Measurements from ENCODE around the gene INS. TPM values are rescaled to one million over a fixed set of nuclear protein-coding genes. Genes with fewer than 3 reads are reported as not detected.

INS gene
- polyA plus RNA-seq, 4 donors: 0.58 to 124 (median 31.0) TPM

DNA sequence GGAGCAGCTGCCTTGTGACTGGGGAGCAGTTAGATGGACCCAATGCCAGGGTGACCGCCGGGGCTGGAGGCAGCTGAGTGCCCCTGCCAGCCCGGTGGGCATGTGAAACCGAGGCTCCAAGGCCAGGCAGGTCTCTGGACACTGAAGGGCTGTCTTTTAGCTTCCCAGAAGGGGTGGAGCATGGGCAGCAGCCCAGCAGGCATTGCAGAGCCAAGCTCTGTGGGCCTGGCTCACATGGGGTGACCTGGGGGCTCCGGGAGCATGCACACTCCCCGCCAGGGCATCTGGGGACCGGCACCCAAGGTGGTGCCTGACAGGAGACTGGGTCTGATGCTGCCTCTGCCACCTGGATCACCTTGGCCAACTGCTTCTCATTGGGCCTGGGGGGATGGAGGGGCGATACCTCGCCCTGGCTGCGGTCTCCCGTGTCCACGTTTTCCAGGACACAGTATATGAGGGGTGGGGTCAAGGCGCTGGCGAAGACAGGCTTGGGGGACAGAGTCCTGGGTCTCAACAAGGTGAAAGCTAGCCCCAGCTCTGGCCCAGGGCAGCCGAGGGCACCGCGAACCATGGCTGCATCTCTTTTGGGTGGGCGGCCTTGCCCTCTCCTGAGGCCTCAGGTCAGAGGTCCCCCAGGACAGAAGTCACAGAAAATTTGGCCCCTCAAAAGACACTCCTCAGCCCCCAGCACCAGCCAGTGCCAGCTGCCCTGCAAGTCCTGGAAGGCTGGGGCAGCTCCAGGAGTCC is 3.5 kb downstream of the INS start:
- 62 to 76% (median 67%) methylated on average over 18 of the region's 18 CpGs for WGBS, 3 donors
- H3K4me1 ChIP-seq (ENCODE audit: control insufficient read depth in 3 of 3, insufficient read depth in 2 of 3, low read depth in 1 of 3, low read length in 2 of 3): no peaks in the 10 kb centered on the region
- no peaks in the 10 kb centered on the region for H3K9me3 ChIP-seq (ENCODE audit: control insufficient read depth in 2 of 2, insufficient read depth in 1 of 2, low read depth in 1 of 2, low read length in 1 of 2)
- H3K4me3 ChIP-seq (ENCODE audit: low read depth in 1 of 3, low read length in 3 of 3): no peak overlapping the region
- DNase-seq (no peak), FAIRE-seq (no peak)
- H3K27ac ChIP-seq (ENCODE audit: low read depth in 1 of 3, low read length in 2 of 3): no peak overlapping the region
- peaks cover 0 to 6% (median 0%) of the 10 kb centered on the region in 3 donors for H3K27me3 ChIP-seq (ENCODE audit: control insufficient read depth in 3 of 3, insufficient read depth in 3 of 3, low read length in 3 of 3)
- H3K36me3 ChIP-seq (ENCODE audit: control insufficient read depth in 3 of 3, insufficient read depth in 2 of 3, low read depth in 1 of 3, low read length in 3 of 3): no peaks in the 10 kb centered on the region

DNA sequence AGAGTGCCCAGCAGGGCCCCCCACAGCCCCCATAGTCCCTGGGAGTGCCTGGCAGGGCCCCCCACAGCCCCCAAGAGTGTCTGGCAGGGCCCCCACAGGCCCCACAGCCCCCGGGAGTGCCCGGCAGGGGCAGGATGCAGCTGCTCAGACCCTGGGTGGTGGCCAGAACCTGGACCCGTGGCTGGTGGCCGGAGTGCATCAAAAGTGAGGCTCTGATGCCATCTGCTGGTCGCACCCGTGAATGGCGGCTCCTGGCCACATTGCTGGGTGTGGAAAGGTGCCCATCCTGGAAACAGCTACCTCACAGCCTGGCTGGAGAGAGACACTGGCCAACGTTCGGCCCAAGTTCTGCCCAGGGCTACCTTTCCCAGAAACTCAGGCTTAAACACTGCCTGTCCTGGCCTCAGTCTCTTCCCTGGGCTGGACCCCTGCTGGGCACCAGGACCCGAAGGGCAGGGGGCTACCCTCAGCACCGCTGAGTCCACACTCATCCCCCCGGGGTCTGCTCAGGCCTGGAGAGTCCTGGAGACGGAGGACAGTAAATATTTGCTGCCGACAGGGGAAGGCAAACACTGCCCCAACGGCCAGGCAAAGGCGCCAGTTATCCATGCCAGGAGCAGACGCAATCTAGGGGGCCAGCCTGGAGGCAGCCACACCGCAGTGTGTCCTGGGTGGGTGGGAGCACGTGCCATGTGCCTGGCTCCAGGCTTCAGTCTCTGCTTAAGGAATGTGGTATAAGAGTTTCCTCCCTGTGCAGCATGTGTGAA is 4.4 kb downstream of the INS start:
- peaks cover 0 to 3% (median 0%) of the 10 kb centered on the region in 3 donors for H3K4me1 ChIP-seq (ENCODE audit: control insufficient read depth in 3 of 3, insufficient read depth in 2 of 3, low read depth in 1 of 3, low read length in 2 of 3)
- H3K27me3 ChIP-seq (ENCODE audit: control insufficient read depth in 3 of 3, insufficient read depth in 3 of 3, low read length in 3 of 3): peaks cover 0 to 6% (median 0%) of the 10 kb centered on the region in 3 donors
- H3K36me3 ChIP-seq (ENCODE audit: control insufficient read depth in 3 of 3, insufficient read depth in 2 of 3, low read depth in 1 of 3, low read length in 3 of 3): no peaks in the 10 kb centered on the region
- peak; percentile 63 for DNase-seq
- no peak for FAIRE-seq
- no peak overlapping the region for H3K4me3 ChIP-seq (ENCODE audit: low read depth in 1 of 3, low read length in 3 of 3)
- H3K27ac ChIP-seq (ENCODE audit: low read depth in 1 of 3, low read length in 2 of 3): no peak overlapping the region
- H3K9me3 ChIP-seq (ENCODE audit: control insufficient read depth in 2 of 2, insufficient read depth in 1 of 2, low read depth in 1 of 2, low read length in 1 of 2): no peaks in the 10 kb centered on the region
- 19 to 31% (median 26%) methylated on average over 18 to 19 of the region's 19 CpGs for WGBS, 3 donors

DNA sequence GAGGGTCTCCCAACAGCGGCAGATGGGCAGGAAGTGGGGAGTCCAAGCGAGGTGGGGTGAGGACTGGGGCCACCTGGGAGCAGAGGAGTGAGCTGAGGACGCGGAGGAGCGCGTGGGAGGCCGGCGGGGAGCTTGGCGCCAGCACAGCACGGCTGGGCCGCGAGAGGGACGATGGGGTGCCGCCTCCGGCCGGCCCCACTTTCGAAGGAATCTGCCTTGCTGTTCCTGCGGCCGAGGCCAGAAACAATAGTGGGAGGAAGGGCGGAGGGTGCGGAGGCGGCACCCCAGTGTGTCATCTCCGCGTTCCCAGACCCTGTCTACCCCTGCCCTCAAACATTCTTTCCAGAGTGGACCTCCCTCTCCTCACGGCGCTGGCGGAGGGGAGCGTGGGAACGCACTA is 5.5 kb downstream of the INS start:
- Histone ChIP-seq H3K27me3 (ENCODE audit: control insufficient read depth in 3 of 3, insufficient read depth in 3 of 3, low read length in 3 of 3) (peaks cover 0 to 13% (median 2%) of the 10 kb centered on the region in 3 donors), H3K4me1 (ENCODE audit: control insufficient read depth in 3 of 3, insufficient read depth in 2 of 3, low read depth in 1 of 3, low read length in 2 of 3) (peaks cover 0 to 5% (median 0%) of the 10 kb centered on the region in 3 donors)
- WGBS, 3 donors: 74 to 85% (median 77%) methylated on average over 19 to 29 of the region's 29 CpGs

DNA sequence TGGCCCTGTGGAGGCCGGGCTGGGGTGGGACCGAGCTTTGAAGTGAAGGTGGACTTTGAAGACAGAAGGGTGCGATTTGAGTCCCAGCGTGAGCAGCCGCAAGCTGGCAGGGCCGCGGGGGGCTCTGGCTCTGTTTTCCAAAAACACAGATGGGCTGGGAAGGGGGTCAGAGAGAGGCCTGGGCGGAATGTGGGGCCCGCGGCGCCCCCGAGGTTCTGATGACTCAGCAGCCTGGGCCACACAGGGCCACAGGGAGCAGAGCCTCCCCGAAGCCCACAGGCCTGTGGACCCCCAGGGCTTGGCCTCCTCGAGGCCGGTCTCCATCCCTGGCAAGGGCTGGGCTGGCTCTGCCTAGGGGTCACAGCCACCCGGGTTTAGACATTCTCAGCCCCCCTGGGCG is 6.1 kb downstream of the INS start:
- FAIRE-seq (no peak), DNase-seq (no peak)
- WGBS, 3 donors: 76 to 83% (median 78%) methylated on average over 17 of the region's 17 CpGs
- Histone ChIP-seq H3K27ac (ENCODE audit: low read depth in 1 of 3, low read length in 2 of 3) (no peak overlapping the region), H3K36me3 (ENCODE audit: control insufficient read depth in 3 of 3, insufficient read depth in 2 of 3, low read depth in 1 of 3, low read length in 3 of 3) (no peaks in the 10 kb centered on the region), H3K9me3 (ENCODE audit: control insufficient read depth in 2 of 2, insufficient read depth in 1 of 2, low read depth in 1 of 2, low read length in 1 of 2) (no peaks in the 10 kb centered on the region), H3K4me3 (ENCODE audit: low read depth in 1 of 3, low read length in 3 of 3) (no peak overlapping the region), H3K4me1 (ENCODE audit: control insufficient read depth in 3 of 3, insufficient read depth in 2 of 3, low read depth in 1 of 3, low read length in 2 of 3) (peaks cover 0 to 5% (median 0%) of the 10 kb centered on the region in 3 donors), H3K27me3 (ENCODE audit: control insufficient read depth in 3 of 3, insufficient read depth in 3 of 3, low read length in 3 of 3) (peaks cover 0 to 16% (median 5%) of the 10 kb centered on the region in 3 donors)

More for the DNA sequence above, 5.5 kb downstream of the INS start:
- FAIRE-seq: no peak
- no peak for DNase-seq
- Histone ChIP-seq H3K4me3 (ENCODE audit: low read depth in 1 of 3, low read length in 3 of 3) (no peak overlapping the region), H3K9me3 (ENCODE audit: control insufficient read depth in 2 of 2, insufficient read depth in 1 of 2, low read depth in 1 of 2, low read length in 1 of 2) (no peaks in the 10 kb centered on the region), H3K27ac (ENCODE audit: low read depth in 1 of 3, low read length in 2 of 3) (no peak overlapping the region), H3K36me3 (ENCODE audit: control insufficient read depth in 3 of 3, insufficient read depth in 2 of 3, low read depth in 1 of 3, low read length in 3 of 3) (no peaks in the 10 kb centered on the region)

DNA sequence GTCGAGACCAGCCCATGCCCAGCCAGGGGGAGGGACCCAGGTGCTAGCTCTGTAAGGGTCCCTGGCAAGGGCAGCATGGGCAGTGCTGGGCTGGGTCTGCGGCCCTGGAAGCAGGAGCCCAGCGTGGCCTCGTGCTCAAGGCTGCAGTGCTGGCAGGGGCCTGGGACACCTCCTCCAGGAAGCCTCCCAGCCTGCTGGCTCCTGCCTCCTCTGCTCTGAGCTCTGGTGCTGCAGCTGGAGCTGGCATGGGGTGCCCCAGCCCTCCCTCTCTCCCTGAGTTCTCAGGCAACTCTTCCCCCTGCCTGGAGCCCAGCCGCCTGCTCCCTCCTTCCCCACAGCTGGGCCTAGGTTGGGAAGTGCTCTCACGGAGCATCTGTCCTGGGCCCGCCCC is 6.8 kb downstream of the INS start:
- H3K36me3 ChIP-seq (ENCODE audit: control insufficient read depth in 3 of 3, insufficient read depth in 2 of 3, low read depth in 1 of 3, low read length in 3 of 3): no peaks in the 10 kb centered on the region
- no peak for FAIRE-seq
- H3K27ac ChIP-seq (ENCODE audit: low read depth in 1 of 3, low read length in 2 of 3): no peak overlapping the region
- H3K9me3 ChIP-seq (ENCODE audit: control insufficient read depth in 2 of 2, insufficient read depth in 1 of 2, low read depth in 1 of 2, low read length in 1 of 2): no peaks in the 10 kb centered on the region
- no peak for DNase-seq
- H3K4me3 ChIP-seq (ENCODE audit: low read depth in 1 of 3, low read length in 3 of 3): no peak overlapping the region
- 71 to 83% (median 71%) methylated on average over 7 of the region's 7 CpGs for WGBS, 3 donors
- peaks cover 2 to 23% (median 7%) of the 10 kb centered on the region in 3 donors for H3K27me3 ChIP-seq (ENCODE audit: control insufficient read depth in 3 of 3, insufficient read depth in 3 of 3, low read length in 3 of 3)
- peaks cover 0 to 5% (median 0%) of the 10 kb centered on the region in 3 donors for H3K4me1 ChIP-seq (ENCODE audit: control insufficient read depth in 3 of 3, insufficient read depth in 2 of 3, low read depth in 1 of 3, low read length in 2 of 3)

DNA sequence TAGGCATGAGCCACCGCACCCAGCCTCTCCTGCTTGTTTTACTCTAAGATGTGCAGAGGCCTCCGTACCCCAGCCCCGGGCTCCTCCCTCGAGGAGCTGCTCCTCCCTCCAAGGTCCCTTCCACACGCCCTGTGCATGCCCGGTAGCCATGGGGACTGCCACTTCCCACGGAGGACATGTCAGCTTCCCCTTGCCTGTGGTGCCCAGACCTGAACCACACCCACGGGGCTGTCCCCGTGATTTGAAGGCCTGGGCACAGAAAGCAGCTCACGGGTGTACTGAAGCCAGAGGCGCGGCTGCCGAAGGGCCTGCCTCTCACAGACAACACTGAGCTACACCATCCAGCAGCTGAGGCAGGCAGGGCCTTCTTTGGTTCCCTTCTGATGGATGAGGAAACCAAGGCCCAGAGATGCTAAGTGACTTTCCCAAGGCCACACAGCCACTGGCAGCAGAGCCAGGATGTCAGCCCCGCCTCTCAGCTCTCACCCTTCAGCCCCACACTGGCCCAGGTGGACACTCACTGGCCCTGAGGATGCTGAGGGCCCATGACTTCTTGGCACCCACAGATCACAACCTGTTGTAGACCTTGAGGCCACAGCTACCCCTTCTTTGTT is 7.3 kb downstream of the INS start:
- no peaks in the 10 kb centered on the region for H3K36me3 ChIP-seq (ENCODE audit: control insufficient read depth in 3 of 3, insufficient read depth in 2 of 3, low read depth in 1 of 3, low read length in 3 of 3)
- DNase-seq (no peak), FAIRE-seq (no peak)
- H3K9me3 ChIP-seq (ENCODE audit: control insufficient read depth in 2 of 2, insufficient read depth in 1 of 2, low read depth in 1 of 2, low read length in 1 of 2): no peaks in the 10 kb centered on the region
- no peak overlapping the region for H3K4me3 ChIP-seq (ENCODE audit: low read depth in 1 of 3, low read length in 3 of 3)
- peaks cover 0 to 5% (median 0%) of the 10 kb centered on the region in 3 donors for H3K4me1 ChIP-seq (ENCODE audit: control insufficient read depth in 3 of 3, insufficient read depth in 2 of 3, low read depth in 1 of 3, low read length in 2 of 3)
- H3K27ac ChIP-seq (ENCODE audit: low read depth in 1 of 3, low read length in 2 of 3): no peak overlapping the region
- WGBS, 3 donors: 32 to 62% (median 41%) methylated on average over 14 of the region's 14 CpGs
- H3K27me3 ChIP-seq (ENCODE audit: control insufficient read depth in 3 of 3, insufficient read depth in 3 of 3, low read length in 3 of 3): peaks cover 2 to 28% (median 7%) of the 10 kb centered on the region in 3 donors

DNA sequence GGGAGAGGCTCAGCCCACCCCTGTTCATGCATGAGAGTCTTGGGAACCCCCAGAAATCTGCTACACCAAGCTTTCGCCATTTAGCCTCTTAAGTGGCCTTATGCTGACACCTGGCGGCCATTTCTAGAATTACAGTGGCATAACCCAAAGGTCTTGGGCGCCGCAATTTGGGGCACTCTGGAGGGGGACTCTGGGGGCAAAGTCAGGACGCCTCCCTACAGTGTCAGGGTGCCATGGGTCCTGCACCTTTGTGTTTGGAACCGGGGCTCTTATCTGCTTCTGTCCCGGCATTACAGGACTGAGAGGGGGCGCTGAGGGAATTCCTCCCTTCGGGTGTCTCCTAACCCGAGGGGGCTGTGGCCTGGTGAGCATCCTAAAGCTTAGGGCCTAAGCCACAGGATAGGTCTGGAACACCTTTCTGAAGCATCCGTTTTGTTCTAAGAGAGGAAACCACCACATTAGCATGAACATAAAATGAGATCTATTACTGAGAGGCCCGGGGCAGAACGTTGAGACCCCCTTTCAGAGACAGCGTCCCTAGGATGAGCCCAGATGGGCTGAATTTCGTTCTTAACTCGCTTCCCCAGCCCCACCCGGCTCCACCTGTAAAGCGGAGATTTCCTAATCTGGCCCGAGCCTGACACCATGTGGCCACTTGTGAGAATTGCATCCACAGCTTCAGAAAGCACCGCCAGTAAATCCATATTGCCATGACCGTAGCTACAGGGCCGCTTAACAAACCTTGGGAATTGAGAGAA is 9.3 kb downstream of the INS start:
- Histone ChIP-seq H3K9me3 (ENCODE audit: control insufficient read depth in 2 of 2, insufficient read depth in 1 of 2, low read depth in 1 of 2, low read length in 1 of 2) (no peaks in the 10 kb centered on the region), H3K4me3 (ENCODE audit: low read depth in 1 of 3, low read length in 3 of 3) (no peak overlapping the region), H3K4me1 (ENCODE audit: control insufficient read depth in 3 of 3, insufficient read depth in 2 of 3, low read depth in 1 of 3, low read length in 2 of 3) (peaks cover 0 to 5% (median 0%) of the 10 kb centered on the region in 3 donors), H3K27ac (ENCODE audit: low read depth in 1 of 3, low read length in 2 of 3) (peak overlapping the region in 1 of 3 donors; percentile 31), H3K36me3 (ENCODE audit: control insufficient read depth in 3 of 3, insufficient read depth in 2 of 3, low read depth in 1 of 3, low read length in 3 of 3) (no peaks in the 10 kb centered on the region), H3K27me3 (ENCODE audit: control insufficient read depth in 3 of 3, insufficient read depth in 3 of 3, low read length in 3 of 3) (peaks cover 6 to 48% (median 15%) of the 10 kb centered on the region in 3 donors)
- 2 to 3% (median 2%) methylated on average over 22 of the region's 22 CpGs for WGBS, 3 donors
- FAIRE-seq: no peak
- DNase-seq: peak; percentile 75 to 88

All from small intestine (tissue), 7 donors.